22Rv1 (cell line): ENCODE results near the gene ARPP19.

Experiments
- ZFX ChIP-seq: fragments of 450-650 bp; IDR thresholded peaks from 2 replicates; pipeline ENCODE4 v1.6.1; 2017; ENCODE audit warnings: antibody characterized with exemption, borderline replicate concordance
- TF ChIP-seq, protein P1 (sequence below): fragments of 450-650 bp; IDR thresholded peaks from 2 replicates; pipeline ENCODE4 v1.5.1; 2017; ENCODE audit warnings: mild to moderate bottlenecking

DNA sequence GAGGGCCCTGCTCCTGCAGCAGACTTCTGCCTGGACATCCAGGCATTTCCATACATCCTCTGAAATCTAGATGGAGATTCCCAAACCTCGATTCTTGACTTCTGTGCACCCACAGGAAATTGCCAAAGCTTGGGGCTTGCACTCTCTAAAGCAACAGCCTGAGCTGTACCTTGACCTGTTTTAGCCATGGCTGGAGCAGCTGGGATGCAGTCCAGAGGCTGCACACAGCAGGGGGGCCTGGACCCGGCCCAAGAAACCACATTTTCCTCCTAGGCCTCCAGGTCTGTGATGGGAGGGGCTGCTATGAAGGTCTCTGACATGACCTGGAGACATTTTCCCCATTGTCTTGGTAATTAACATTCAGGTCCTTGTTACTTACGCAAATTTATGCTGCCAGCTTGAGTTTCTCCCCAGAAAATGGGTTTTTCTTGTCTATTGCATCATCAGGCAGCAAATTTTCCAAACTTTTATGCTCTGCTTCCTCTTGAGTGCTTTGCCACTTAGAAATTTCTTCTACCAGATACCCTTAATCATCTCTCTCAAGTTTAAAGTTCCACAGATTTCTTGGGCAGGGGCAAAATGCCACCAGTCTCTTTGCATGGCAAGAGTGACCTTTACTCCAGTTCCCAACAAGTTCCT is 28.3 kb downstream of the ARPP19 start:
- TF ChIP-seq, protein P1, sequence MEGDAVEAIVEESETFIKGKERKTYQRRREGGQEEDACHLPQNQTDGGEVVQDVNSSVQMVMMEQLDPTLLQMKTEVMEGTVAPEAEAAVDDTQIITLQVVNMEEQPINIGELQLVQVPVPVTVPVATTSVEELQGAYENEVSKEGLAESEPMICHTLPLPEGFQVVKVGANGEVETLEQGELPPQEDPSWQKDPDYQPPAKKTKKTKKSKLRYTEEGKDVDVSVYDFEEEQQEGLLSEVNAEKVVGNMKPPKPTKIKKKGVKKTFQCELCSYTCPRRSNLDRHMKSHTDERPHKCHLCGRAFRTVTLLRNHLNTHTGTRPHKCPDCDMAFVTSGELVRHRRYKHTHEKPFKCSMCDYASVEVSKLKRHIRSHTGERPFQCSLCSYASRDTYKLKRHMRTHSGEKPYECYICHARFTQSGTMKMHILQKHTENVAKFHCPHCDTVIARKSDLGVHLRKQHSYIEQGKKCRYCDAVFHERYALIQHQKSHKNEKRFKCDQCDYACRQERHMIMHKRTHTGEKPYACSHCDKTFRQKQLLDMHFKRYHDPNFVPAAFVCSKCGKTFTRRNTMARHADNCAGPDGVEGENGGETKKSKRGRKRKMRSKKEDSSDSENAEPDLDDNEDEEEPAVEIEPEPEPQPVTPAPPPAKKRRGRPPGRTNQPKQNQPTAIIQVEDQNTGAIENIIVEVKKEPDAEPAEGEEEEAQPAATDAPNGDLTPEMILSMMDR: no peak
- no peak for TF ChIP-seq ZFX
